H1 (cell line): ENCODE results near the gene OR51S1. TPM values are rescaled to one million over a fixed set of nuclear protein-coding genes. Genes with fewer than 3 reads are reported as not detected.
A peak's percentile ranks its signal among the peaks of the same experiment; 100 is the strongest.

Experiments used
- CTCF ChIA-PET: fragments of 300-600 bp; sonication (Branson Sonifier 250); formaldehyde crosslinking; loops from one replicate; lab custom pipeline; 2021; ENCODE audit not compliant: partially characterized antibody; lab: Charles Lee
- POLR2A ChIA-PET: fragments of 300-600 bp; sonication (Branson Sonifier 250); formaldehyde crosslinking; loops from one replicate; lab custom pipeline; 2021; ENCODE audit warnings: inconsistent platforms; ENCODE audit not compliant: partially characterized antibody; lab: Charles Lee
- DNase-seq, 2 experiments: peaks; one replicate each; pipeline versions ENCODE4 v3.0.0 to v3.0.0-alpha.2; 2010 to 2022; ENCODE audit warnings: low spot score in 2 of 2, low read depth in 1 of 2, mixed read lengths in 1 of 2
- FAIRE-seq: peaks from 2 replicates; lab custom pipeline; 2011; peaks lifted over from hg19 to GRCh38; lab: Jason Lieb, UNC
- H2AFZ ChIP-seq: 2 replicates; pipeline ENCODE4 v1.8.1; 2012; ENCODE audit warnings: low read length, inconsistent platforms
- H2AK5ac ChIP-seq: 2 replicates; pipeline ENCODE4 v1.6.1; 2013; ENCODE audit warnings: low read depth, low read length
- H2BK120ac ChIP-seq: replicated peaks from 2 replicates; pipeline ENCODE3; 2013; ENCODE audit warnings: low read depth, low read length, inconsistent platforms
- H2BK12ac ChIP-seq: 2 replicates; pipeline ENCODE4 v1.6.1; 2013; ENCODE audit warnings: low read depth, low read length
- H2BK15ac ChIP-seq: 2 replicates; pipeline ENCODE4 v1.6.1; 2013; ENCODE audit warnings: low read length
- H2BK20ac ChIP-seq: 2 replicates; pipeline ENCODE4 v1.6.1; 2013; ENCODE audit warnings: low read length
- H2BK5ac ChIP-seq: 2 replicates; pipeline ENCODE4 v1.6.1; 2013; ENCODE audit warnings: low read depth, low read length
- H3K14ac ChIP-seq: 2 replicates; pipeline ENCODE4 v1.6.1; 2013; ENCODE audit warnings: inconsistent platforms; ENCODE audit not compliant: insufficient read length
- H3K18ac ChIP-seq: 2 replicates; pipeline ENCODE4 v1.6.1; 2013; ENCODE audit warnings: low read length; ENCODE audit errors: extremely low read depth
- H3K23ac ChIP-seq: 2 replicates; pipeline ENCODE4 v1.6.1; 2013; ENCODE audit warnings: inconsistent platforms; ENCODE audit not compliant: insufficient read length
- H3K23me2 ChIP-seq: 2 replicates; pipeline ENCODE4 v1.6.1; 2013; ENCODE audit warnings: low read depth, low read length
- H3K27ac ChIP-seq: 2 replicates; pipeline ENCODE4 v1.6.1; 2011; ENCODE audit warnings: low read depth, low read length, inconsistent platforms
- H3K27me3 ChIP-seq, 4 experiments: replicated peaks in 1 of 4; 1 replicate in 1 of 4; 2 replicates in 3 of 4; pipeline versions ENCODE4 v1.6.1 to v1.8.1; 2011 to 2013; ENCODE audit warnings: low read length in 3 of 4, mild to moderate bottlenecking in 3 of 4, inconsistent platforms in 2 of 4, mixed read lengths in 2 of 4, moderate library complexity in 1 of 4; ENCODE audit not compliant: control insufficient read depth in 3 of 4, insufficient read depth in 3 of 4; ENCODE audit errors: extremely low read depth in 1 of 4
- H3K36me3 ChIP-seq, 4 experiments: 2 replicates each; pipeline versions ENCODE4 v1.6.1 to v1.8.1; 2011 to 2013; ENCODE audit warnings: mild to moderate bottlenecking in 4 of 4, low read length in 3 of 4, moderate library complexity in 2 of 4, control low read depth in 1 of 4, inconsistent platforms in 1 of 4; ENCODE audit not compliant: insufficient read depth in 4 of 4, control insufficient read depth in 2 of 4
- H3K4ac ChIP-seq: replicated peaks from 2 replicates; pipeline ENCODE3; 2013; ENCODE audit warnings: low read length, low read depth, mixed read lengths, inconsistent platforms; ENCODE audit not compliant: insufficient read length
- H3K4me1 ChIP-seq, 4 experiments: replicated peaks in 1 of 4; 1 replicate in 1 of 4; 2 replicates in 3 of 4; pipeline versions ENCODE4 v1.6.1 to v1.8.1; 2011 to 2013; ENCODE audit warnings: low read length in 3 of 4, inconsistent platforms in 2 of 4, mixed read lengths in 1 of 4; ENCODE audit not compliant: insufficient read depth in 4 of 4, control insufficient read depth in 3 of 4
- H3K4me2 ChIP-seq, 2 experiments: 2 replicates each; pipeline versions ENCODE4 v1.6.1 to v1.8.1; 2011 to 2013; ENCODE audit warnings: low read depth in 2 of 2, low read length in 2 of 2, control low read depth in 1 of 2, inconsistent platforms in 1 of 2, mild to moderate bottlenecking in 1 of 2; ENCODE audit not compliant: insufficient read depth in 1 of 2
- H3K4me3 ChIP-seq, 4 experiments: fragments of 200-600, 300-600 bp in 1 of 4; sonication (generic), shearing (Covaris generic), sonication (Bioruptor Twin) in 1 of 4; 2 replicates each; pipeline versions ENCODE4 v1.5.1 to v1.8.1; 2011 to 2016; ENCODE audit warnings: low read length in 4 of 4, low read depth in 3 of 4, control low read depth in 2 of 4, inconsistent platforms in 2 of 4, mild to moderate bottlenecking in 2 of 4, mixed read lengths in 1 of 4, moderate library complexity in 1 of 4; ENCODE audit not compliant: insufficient read depth in 2 of 4; ENCODE audit errors: extremely low read depth in 1 of 4
- H3K56ac ChIP-seq: replicated peaks from 2 replicates; pipeline ENCODE3; 2013; ENCODE audit warnings: low read depth, mild to moderate bottlenecking, mixed read lengths, low read length, inconsistent platforms; ENCODE audit not compliant: insufficient read length
- H3K79me1 ChIP-seq: 2 replicates; pipeline ENCODE4 v1.6.1; 2013; ENCODE audit warnings: low read depth, low read length, control low read depth
- H3K79me2 ChIP-seq, 2 experiments: 2 replicates each; pipeline versions ENCODE4 v1.6.1 to v1.8.1; 2012 to 2013; ENCODE audit warnings: low read length in 2 of 2, mild to moderate bottlenecking in 2 of 2, inconsistent platforms in 1 of 2; ENCODE audit not compliant: insufficient read depth in 2 of 2, control insufficient read depth in 1 of 2
- H3K9ac ChIP-seq, 4 experiments: replicated peaks in 1 of 4; 1 replicate in 1 of 4; 2 replicates in 3 of 4; pipeline versions ENCODE4 v1.6.1 to v1.8.1; 2011 to 2013; ENCODE audit warnings: low read depth in 3 of 4, low read length in 3 of 4, control low read depth in 2 of 4, mild to moderate bottlenecking in 2 of 4, moderate library complexity in 2 of 4, inconsistent platforms in 1 of 4; ENCODE audit errors: extremely low read depth in 1 of 4
- H3K9me3 ChIP-seq, 2 experiments: 2 replicates each; pipeline versions ENCODE4 v1.6.1 to v1.8.1; 2012 to 2013; ENCODE audit warnings: mild to moderate bottlenecking in 2 of 2, moderate library complexity in 2 of 2, control low read depth in 1 of 2, inconsistent platforms in 1 of 2, low read depth in 1 of 2, low read length in 1 of 2, mixed read lengths in 1 of 2; ENCODE audit not compliant: insufficient read depth in 2 of 2
- H4K20me1 ChIP-seq, 2 experiments: replicated peaks in 1 of 2; 2 replicates each; pipeline versions ENCODE3 to v1.8.1; 2011 to 2013; ENCODE audit warnings: inconsistent platforms in 2 of 2, low read length in 2 of 2, mild to moderate bottlenecking in 1 of 2; ENCODE audit not compliant: insufficient read depth in 2 of 2, control insufficient read depth in 1 of 2
- H4K5ac ChIP-seq: 2 replicates; pipeline ENCODE4 v1.6.1; 2013; ENCODE audit warnings: low read length, low read depth, mixed read lengths, inconsistent platforms; ENCODE audit not compliant: insufficient read length
- H4K8ac ChIP-seq: 2 replicates; pipeline ENCODE4 v1.8.0; 2013; ENCODE audit warnings: mild to moderate bottlenecking, moderate library complexity, low read length, inconsistent platforms; ENCODE audit not compliant: insufficient read depth; ENCODE audit errors: extremely low read depth
- H4K91ac ChIP-seq: replicated peaks from 2 replicates; pipeline ENCODE3; 2013; ENCODE audit warnings: low read length, mixed read lengths, inconsistent platforms; ENCODE audit not compliant: insufficient read length
- CEBPB ChIP-seq: IDR thresholded peaks from 2 replicates; pipeline ENCODE4 v1.6.1; 2012; ENCODE audit warnings: low read depth, low read length
- CREB1 ChIP-seq: IDR thresholded peaks from 2 replicates; pipeline ENCODE4 v1.6.1; 2012; ENCODE audit warnings: inconsistent platforms
- EGR1 ChIP-seq: IDR thresholded peaks from 2 replicates; pipeline ENCODE4 v1.6.1; 2011; ENCODE audit warnings: low read depth, low read length, borderline replicate concordance
- JUN ChIP-seq: IDR thresholded peaks from 2 replicates; pipeline ENCODE4 v1.6.1; 2011; ENCODE audit warnings: low read depth, mild to moderate bottlenecking, improper control_type of control experiment, low read length
- NANOG ChIP-seq: IDR thresholded peaks from 2 replicates; pipeline ENCODE4 v1.6.1; 2011; ENCODE audit warnings: low read length, low read depth, mild to moderate bottlenecking, inconsistent platforms; ENCODE audit not compliant: insufficient read depth, poor library complexity, severe bottlenecking
- RNF2 ChIP-seq: fragments of 200-900, 300-1000 bp; sonication (generic); IDR thresholded peaks from 2 replicates; pipeline ENCODE4 v1.7.1; 2016; ENCODE audit warnings: borderline replicate concordance, low read depth, mild to moderate bottlenecking, antibody characterized with exemption, low read length; ENCODE audit not compliant: poor library complexity, severe bottlenecking; ENCODE audit errors: missing control alignments
- SRF ChIP-seq: IDR thresholded peaks from 2 replicates; pipeline ENCODE4 v1.6.1; 2011; ENCODE audit warnings: mild to moderate bottlenecking, low read depth, low read length, moderate library complexity
- TEAD4 ChIP-seq: IDR thresholded peaks from 2 replicates; pipeline ENCODE4 v1.6.1; 2012; ENCODE audit warnings: low read depth, low read length, inconsistent platforms, mixed read lengths
- WGBS, 2 experiments: shearing (Covaris generic) in 1 of 2; methylation state at CpG; one replicate each; pipeline versions ENCODE4 v1.1.6 to v1.1.7; 2013 to 2015; ENCODE audit warnings: low lambda C conversion rate in 2 of 2, mixed read lengths in 2 of 2, inconsistent platforms in 1 of 2, low coverage in 1 of 2, missing lambda C conversion rate in 1 of 2; ENCODE audit not compliant: insufficient replicate concordance in 2 of 2, insufficient coverage in 1 of 2, insufficient read length in 1 of 2; ENCODE audit errors: extremely low coverage in 1 of 2, missing lambda C conversion rate in 1 of 2; 5-methylcytosine and 5-hydroxymethylcytosine counted together
- polyA plus RNA-seq, 7 experiments: library from polyadenylated mRNA; depleted of rRNA in 3 of 7; stranded (reverse) in 5 of 7; unstranded in 2 of 7; fragments of >200 nt in 5 of 7; fragments of 200-250 nt in 2 of 7; gene quantifications; 1 replicate in 5 of 7; 2 replicates in 1 of 7; 4 replicates in 1 of 7; pipeline versions ENCODE4 v1.2.1 to v1.2.3, GENCODE V29; 2011 to 2013; ENCODE audit warnings: missing spikeins in 2 of 7, mixed read lengths in 2 of 7
- total RNA-seq: library from RNA; stranded (reverse); fragmentation: NEBNext Ultra II Directional; extraction: Animal tissue kit (Norgen Biotek cat#: 25700); gene quantifications from 2 replicates; pipeline ENCODE4 v1.2.1, GENCODE V29; 2021

Gene OR51S1
- total and polyA plus RNA-seq, 2 of the 8 experiments (the other 6 are each of a cell fraction or from before 2014, with no cell fraction given) = not detected

DNA sequence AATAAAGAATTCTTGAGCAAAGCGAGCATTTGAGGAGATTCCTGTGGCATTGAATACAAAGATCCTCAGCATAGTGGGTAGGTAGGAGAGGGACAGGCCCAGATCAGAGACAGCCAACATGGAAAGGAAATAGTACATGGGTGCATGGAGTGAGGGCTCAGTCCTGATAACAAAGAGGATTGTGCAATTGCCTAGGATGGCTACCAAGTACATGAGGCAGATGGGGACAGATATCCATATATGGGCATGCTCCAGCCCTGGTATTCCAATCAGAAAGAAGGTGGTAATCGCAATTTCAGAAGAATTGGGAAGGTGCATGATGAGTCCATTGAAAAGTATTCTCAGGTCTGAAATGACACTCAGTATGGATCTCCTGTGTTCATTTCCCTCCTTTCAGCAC lies 41.3 kb upstream of the OR51S1 start:
- Histone ChIP-seq H3K27me3 (no peaks in the 10 kb centered on the region), H2BK20ac (no peak overlapping the region), H2BK12ac (no peak overlapping the region), H3K79me2 (no peaks in the 10 kb centered on the region), H2AK5ac (no peak overlapping the region), H3K9me3 (no peaks in the 10 kb centered on the region), H4K8ac (no peak overlapping the region), H3K4me1 (no peaks in the 10 kb centered on the region), H4K91ac (no peak overlapping the region), H4K20me1 (no peaks in the 10 kb centered on the region), H3K14ac (no peak overlapping the region), H3K4me2 (no peak overlapping the region), H3K4ac (no peak overlapping the region), H4K5ac (no peak overlapping the region), H2AFZ (no peak overlapping the region), H3K23ac (no peak overlapping the region), H3K9ac (no peak overlapping the region), H2BK5ac (no peak overlapping the region), H3K4me3 (no peak overlapping the region), H2BK15ac (no peak overlapping the region), H3K56ac (no peak overlapping the region), H2BK120ac (no peak overlapping the region), H3K36me3 (no peaks in the 10 kb centered on the region), H3K23me2 (no peaks in the 10 kb centered on the region), H3K27ac (no peak overlapping the region), H3K79me1 (no peaks in the 10 kb centered on the region), H3K18ac (no peak overlapping the region)
- WGBS, 2 experiments = 91% methylated on average over 2 of the region's 2 CpGs; no CpG with 5 or more reads in 1 of the 2 experiments
- POLR2A ChIA-PET = no interaction called here
- CTCF ChIA-PET = no interaction called here
- no peak for FAIRE-seq
- DNase-seq = no peak
- TF ChIP-seq RNF2 (no peak), SRF (peak; percentile 80), TEAD4 (no peak), CREB1 (no peak), CEBPB (peak; percentile 72), NANOG (no peak), JUN (no peak), EGR1 (no peak)
